Keratinocyte (primary cell): ENCODE data around the gene LOXHD1. TPM values are rescaled to one million over a fixed set of nuclear protein-coding genes. Genes with fewer than 3 reads are reported as not detected.

ENCODE experiments used
- DNase-seq: peaks from one replicate; pipeline ENCODE4 v3.0.0-alpha.2; 2011; ENCODE audit warnings: low read depth, missing footprints, low spot score
- FAIRE-seq: peaks from 2 replicates; lab custom pipeline; 2011; peaks lifted over from hg19 to GRCh38; lab: Jason Lieb, UNC
- H2AFZ ChIP-seq: 2 replicates; pipeline ENCODE4 v1.6.0; 2012; ENCODE audit warnings: low read length, control low read depth, inconsistent platforms; ENCODE audit not compliant: control insufficient read depth
- H3K27ac ChIP-seq: 2 replicates; pipeline ENCODE4 v1.5.1; 2011; ENCODE audit warnings: low read length; ENCODE audit not compliant: control insufficient read depth, insufficient read depth
- H3K27me3 ChIP-seq: 3 replicates; pipeline ENCODE4 v1.6.0; 2011; ENCODE audit warnings: low read length; ENCODE audit not compliant: control insufficient read depth, insufficient read depth; ENCODE audit errors: extremely low read depth
- H3K36me3 ChIP-seq, 2 experiments: 2 replicates in 1 of 2; 3 replicates in 1 of 2; pipeline ENCODE4 v1.5.1; 2011; ENCODE audit warnings: low read length in 2 of 2, mild to moderate bottlenecking in 1 of 2; ENCODE audit not compliant: control insufficient read depth in 2 of 2, insufficient read depth in 2 of 2; ENCODE audit errors: extremely low read depth in 1 of 2
- H3K4me1 ChIP-seq: 3 replicates; pipeline ENCODE4 v1.5.1; 2011; ENCODE audit warnings: low read length; ENCODE audit not compliant: control insufficient read depth, insufficient read depth; ENCODE audit errors: extremely low read depth
- H3K4me2 ChIP-seq: 3 replicates; pipeline ENCODE4 v1.6.0; 2011; ENCODE audit warnings: low read depth, low read length; ENCODE audit not compliant: control insufficient read depth, insufficient read depth; ENCODE audit errors: extremely low read depth
- H3K4me3 ChIP-seq, 3 experiments: fragments of 200-600 bp in 1 of 3; sonication (generic) in 1 of 3; 2 replicates in 2 of 3; 3 replicates in 1 of 3; pipeline ENCODE4 v1.5.1; 2011 to 2016; ENCODE audit warnings: low read length in 3 of 3, mild to moderate bottlenecking in 3 of 3, control low read depth in 2 of 3, inconsistent platforms in 1 of 3, low read depth in 1 of 3, mixed read lengths in 1 of 3, mixed run types in 1 of 3, moderate library complexity in 1 of 3; ENCODE audit not compliant: control insufficient read depth in 2 of 3, insufficient read depth in 2 of 3; ENCODE audit errors: extremely low read depth in 1 of 3
- H3K79me2 ChIP-seq: 2 replicates; pipeline ENCODE4 v1.6.0; 2012; ENCODE audit warnings: low read length; ENCODE audit not compliant: control insufficient read depth, insufficient read depth
- H3K9ac ChIP-seq: 3 replicates; pipeline ENCODE4 v1.6.0; 2011; ENCODE audit warnings: low read length; ENCODE audit not compliant: control insufficient read depth, insufficient read depth; ENCODE audit errors: extremely low read depth
- H3K9me1 ChIP-seq: 3 replicates; pipeline ENCODE4 v1.6.0; 2011; ENCODE audit warnings: low read length; ENCODE audit not compliant: control insufficient read depth, insufficient read depth; ENCODE audit errors: extremely low read depth
- H3K9me3 ChIP-seq: 2 replicates; pipeline ENCODE4 v1.5.1; 2012; ENCODE audit warnings: low read depth, low read length; ENCODE audit not compliant: control insufficient read depth
- H4K20me1 ChIP-seq: 3 replicates; pipeline ENCODE4 v1.6.0; 2011; ENCODE audit warnings: low read length; ENCODE audit not compliant: control insufficient read depth, insufficient read depth; ENCODE audit errors: extremely low read depth
- CTCF ChIP-seq, 3 experiments: IDR thresholded peaks in 1 of 3; conservative IDR thresholded peaks in 1 of 3; optimal IDR thresholded peaks in 1 of 3; 2 replicates in 2 of 3; 3 replicates in 1 of 3; pipeline versions ENCODE3 to v1.5.1; 2011; ENCODE audit warnings: low read length in 3 of 3, mild to moderate bottlenecking in 3 of 3, moderate library complexity in 2 of 3, control low read depth in 1 of 3, inconsistent platforms in 1 of 3; ENCODE audit not compliant: insufficient read depth in 2 of 3; ENCODE audit errors: extremely low read depth in 1 of 3
- EZH2 ChIP-seq: IDR thresholded peaks from one replicate; pipeline ENCODE4 v1.6.1; 2012; ENCODE audit warnings: inconsistent platforms, mild to moderate bottlenecking, low read length, moderate library complexity
- dilution Hi-C: fragments of 300-500 bp; cut with MboI; formaldehyde crosslinking; loops from one replicate; pipeline ENCODE4 v1.7.0; 2020; ENCODE audit warnings: low sequenced_read_pairs; ENCODE audit not compliant: extremely low pct_ligation_motif_present
- polyA plus RNA-seq, 5 experiments: library from polyadenylated mRNA; depleted of rRNA in 3 of 5; stranded (reverse) in 3 of 5; stranded (forward) in 1 of 5; unstranded in 1 of 5; fragments of >200 nt; gene quantifications; 1 replicate in 1 of 5; 2 replicates in 3 of 5; 3 replicates in 1 of 5; pipeline versions ENCODE4 v1.2.1 to v1.2.3, GENCODE V29; 2011 to 2012; ENCODE audit warnings: missing spikeins in 2 of 5, low read depth in 1 of 5, low replicate concordance in 1 of 5

The LOXHD1 gene
- polyA plus RNA-seq, 1 donor (not counting 4 experiments of a cell fraction or from before 2014, with no cell fraction given), result not detected

- TF ChIP-seq CTCF (optimal IDR thresholded peaks at IDR 0.05 in 1 of 3, IDR thresholded peaks at IDR 0.05 in 1 of 3, conservative IDR thresholded peaks at IDR 0.05 in 1 of 3; ENCODE audit: extremely low read depth in 1 of 3, insufficient read depth in 2 of 3, low read length in 3 of 3) (no peak), EZH2 (no peak)
- no peak overlapping the region for H3K4me2 ChIP-seq
- DNase-seq, result no peak
- no peak overlapping the region for H3K9ac ChIP-seq
- H3K4me1 ChIP-seq, result no peaks in the 10 kb centered on the region
- H3K9me1 ChIP-seq, result no peaks in the 10 kb centered on the region
- H3K27ac ChIP-seq, result no peak overlapping the region
- no peak overlapping the region for H3K4me3 ChIP-seq
- H4K20me1 ChIP-seq, result no peaks in the 10 kb centered on the region
- no peak overlapping the region for H2AFZ ChIP-seq
- H3K9me3 ChIP-seq, result no peaks in the 10 kb centered on the region
- dilution Hi-C loops, result no loop called here
- H3K27me3 ChIP-seq, result no peaks in the 10 kb centered on the region
- H3K36me3 ChIP-seq, result no peaks in the 10 kb centered on the region
- FAIRE-seq, result no peak
- H3K79me2 ChIP-seq, result no peaks in the 10 kb centered on the region
Measured at GRCh38 chr18:46429130-46429529, 227.9 kb downstream of the LOXHD1 start.

- Histone ChIP-seq H2AFZ (no peak overlapping the region), H3K4me3 (no peak overlapping the region), H3K4me2 (no peak overlapping the region), H3K9ac (no peak overlapping the region), H3K36me3 (no peaks in the 10 kb centered on the region), H4K20me1 (no peaks in the 10 kb centered on the region), H3K79me2 (no peaks in the 10 kb centered on the region), H3K27ac (no peak overlapping the region), H3K4me1 (no peaks in the 10 kb centered on the region), H3K9me1 (no peaks in the 10 kb centered on the region), H3K27me3 (no peaks in the 10 kb centered on the region), H3K9me3 (no peaks in the 10 kb centered on the region)
- FAIRE-seq (no peak), DNase-seq (no peak)
- dilution Hi-C loops, result no loop called here
- TF ChIP-seq CTCF (optimal IDR thresholded peaks at IDR 0.05 in 1 of 3, IDR thresholded peaks at IDR 0.05 in 1 of 3, conservative IDR thresholded peaks at IDR 0.05 in 1 of 3; ENCODE audit: extremely low read depth in 1 of 3, insufficient read depth in 2 of 3, low read length in 3 of 3) (no peak), EZH2 (no peak)
Measured at GRCh38 chr18:46428368-46428767, 228.7 kb downstream of the LOXHD1 start.
